Measurements from ENCODE around the gene PLEKHG3. TPM values are rescaled to one million over a fixed set of nuclear protein-coding genes. Genes with fewer than 3 reads are reported as not detected.

PLEKHG3 gene
- total and polyA plus RNA-seq, 10 of the 15 experiments (the other 5 are each of a cell fraction or from before 2014, with no cell fraction given): 0.03 to 0.73 (median 0.07) TPM; not detected in 5

DNA sequence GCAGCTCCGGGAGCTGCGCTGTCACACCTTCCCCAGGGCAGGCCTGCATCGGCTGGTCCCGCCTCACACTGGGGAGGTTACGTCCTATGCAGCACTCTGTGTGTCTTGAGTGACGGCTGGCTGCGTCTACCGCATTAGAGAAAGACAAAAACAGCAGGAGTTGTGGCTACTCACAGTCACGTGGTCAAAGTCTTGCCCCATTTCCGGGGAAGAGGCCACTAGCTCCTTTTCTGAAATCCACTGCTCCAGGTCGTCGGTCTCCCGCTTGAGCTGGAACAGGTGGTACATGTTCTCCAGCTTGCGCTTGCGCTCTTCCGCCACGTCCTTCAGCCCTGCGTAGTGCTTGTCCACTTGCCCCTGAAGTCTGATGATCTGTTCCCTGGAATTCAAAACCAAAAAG, 68.8 kb downstream of the PLEKHG3 start (continued):
- TF ChIP-seq NFYB (IDR thresholded peaks at IDR 0.05; ENCODE audit: insufficient read depth, low read depth, low read length) (no peak), RB1 (IDR thresholded peaks at IDR 0.05; ENCODE audit: borderline replicate concordance) (no peak)

GRCh38 chr14:64773577-64773976, 69.4 kb downstream of the PLEKHG3 start:
- no peaks in the 10 kb centered on the region for H3K4me1 ChIP-seq (ENCODE audit: control insufficient read depth, insufficient read depth, low read length)

GRCh38 chr14:64774272-64774671, 70.0 kb downstream of the PLEKHG3 start:
- no peak overlapping the region for H3K27ac ChIP-seq (ENCODE audit: control insufficient read depth, insufficient read depth)
- no peak overlapping the region for H3K9ac ChIP-seq (ENCODE audit: control insufficient read depth, insufficient read depth, low read length)
- CTCF ChIA-PET: no interaction called here
- POLR2A ChIA-PET: no interaction called here
- H3K27me3 ChIP-seq (replicated peaks in 1 of 2; ENCODE audit: control insufficient read depth in 2 of 2, insufficient read depth in 2 of 2, low read length in 1 of 2): no peaks in the 10 kb centered on the region; a peak in 1 of 4 replicates
- H2AFZ ChIP-seq (ENCODE audit: control insufficient read depth, low read depth, low read length): no peak overlapping the region
- H3K36me3 ChIP-seq (ENCODE audit: control insufficient read depth in 2 of 2, insufficient read depth in 2 of 2, low read length in 1 of 2): no peaks in the 10 kb centered on the region
- H3K4me2 ChIP-seq (ENCODE audit: control insufficient read depth, insufficient read depth): no peak overlapping the region
- BruUV-seq (replicated peaks): no TSS peak
- SMC1A ChIA-PET (ENCODE audit: uncharacterized antibody, unreplicated experiment): no interaction called here
- no peaks in the 10 kb centered on the region; the same call in 2 of the 3 replicates for H3K9me3 ChIP-seq (replicated peaks; ENCODE audit: control insufficient read depth, insufficient read depth, low read length)
- RAD21 ChIA-PET (ENCODE audit: unreplicated experiment): interaction anchor here (0.6 to 2.5 kb wide), 2 partner anchors 9 to 117 kb away, joined by 3 to 13 read pairs; no protein-coding TSS in a partner anchor
- 74% methylated on average over 16 of the region's 16 CpGs for WGBS (ENCODE audit: insufficient coverage, insufficient replicate concordance, low lambda C conversion rate, missing lambda C conversion rate)
- H3K79me2 ChIP-seq (ENCODE audit: control insufficient read depth, insufficient read depth, low read length): no peaks in the 10 kb centered on the region
- TF ChIP-seq RB1 (IDR thresholded peaks at IDR 0.05; ENCODE audit: borderline replicate concordance) (no peak), SMAD5 (IDR thresholded peaks at IDR 0.05; ENCODE audit: low read depth) (no peak), NFXL1 (IDR thresholded peaks at IDR 0.05; ENCODE audit: borderline replicate concordance) (no peak)
- TF ChIP-seq, protein P1, sequence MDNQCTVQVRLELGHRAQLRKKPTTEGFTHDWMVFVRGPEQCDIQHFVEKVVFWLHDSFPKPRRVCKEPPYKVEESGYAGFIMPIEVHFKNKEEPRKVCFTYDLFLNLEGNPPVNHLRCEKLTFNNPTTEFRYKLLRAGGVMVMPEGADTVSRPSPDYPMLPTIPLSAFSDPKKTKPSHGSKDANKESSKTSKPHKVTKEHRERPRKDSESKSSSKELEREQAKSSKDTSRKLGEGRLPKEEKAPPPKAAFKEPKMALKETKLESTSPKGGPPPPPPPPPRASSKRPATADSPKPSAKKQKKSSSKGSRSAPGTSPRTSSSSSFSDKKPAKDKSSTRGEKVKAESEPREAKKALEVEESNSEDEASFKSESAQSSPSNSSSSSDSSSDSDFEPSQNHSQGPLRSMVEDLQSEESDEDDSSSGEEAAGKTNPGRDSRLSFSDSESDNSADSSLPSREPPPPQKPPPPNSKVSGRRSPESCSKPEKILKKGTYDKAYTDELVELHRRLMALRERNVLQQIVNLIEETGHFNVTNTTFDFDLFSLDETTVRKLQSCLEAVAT (IDR thresholded peaks at IDR 0.05): no peak
- in situ Hi-C loops (cut with MboI) (no loop called here), intact Hi-C loops (cut with micrococcal nuclease; ENCODE audit: unreplicated experiment) (no loop called here)
- FAIRE-seq (no peak), DNase-seq (ENCODE audit: low read depth, low spot score) (no peak), ATAC-seq (no peak)
- no peaks in the 10 kb centered on the region for H3K4me1 ChIP-seq (ENCODE audit: control insufficient read depth, insufficient read depth, low read length)
- no peak overlapping the region for H3K4me3 ChIP-seq
- no peaks in the 10 kb centered on the region for H4K20me1 ChIP-seq (ENCODE audit: control insufficient read depth, insufficient read depth)

More at GRCh38 chr14:64773577-64773976, 69.4 kb downstream of the PLEKHG3 start:
- Histone ChIP-seq H3K79me2 (ENCODE audit: control insufficient read depth, insufficient read depth, low read length) (no peaks in the 10 kb centered on the region), H3K9me3 (replicated peaks; ENCODE audit: control insufficient read depth, insufficient read depth, low read length) (no peaks in the 10 kb centered on the region; the same call in 2 of the 3 replicates), H3K27me3 (replicated peaks in 1 of 2; ENCODE audit: control insufficient read depth in 2 of 2, insufficient read depth in 2 of 2, low read length in 1 of 2) (no peaks in the 10 kb centered on the region; a peak in 1 of 4 replicates), H3K4me3 (no peak overlapping the region), H3K4me2 (ENCODE audit: control insufficient read depth, insufficient read depth) (no peak overlapping the region), H3K27ac (ENCODE audit: control insufficient read depth, insufficient read depth) (no peak overlapping the region), H2AFZ (ENCODE audit: control insufficient read depth, low read depth, low read length) (no peak overlapping the region), H3K36me3 (ENCODE audit: control insufficient read depth in 2 of 2, insufficient read depth in 2 of 2, low read length in 1 of 2) (no peaks in the 10 kb centered on the region), H4K20me1 (ENCODE audit: control insufficient read depth, insufficient read depth) (no peaks in the 10 kb centered on the region), H3K9ac (ENCODE audit: control insufficient read depth, insufficient read depth, low read length) (no peak overlapping the region)
- no peak for FAIRE-seq
- in situ Hi-C loops (cut with MboI): no loop called here
- intact Hi-C loops (cut with micrococcal nuclease; ENCODE audit: unreplicated experiment): no loop called here
- no peak for TF ChIP-seq HDGF (IDR thresholded peaks at IDR 0.05)
- TF ChIP-seq CREB1 (IDR thresholded peaks at IDR 0.05; ENCODE audit: low read depth): no peak
- TF ChIP-seq IKZF1 (conservative IDR thresholded peaks at IDR 0.05): no peak
- WGBS (ENCODE audit: insufficient coverage, insufficient replicate concordance, low lambda C conversion rate, missing lambda C conversion rate): 55% methylated on average over 3 of the region's 3 CpGs
- ChIA-PET POLR2A (no interaction called here), SMC1A (ENCODE audit: uncharacterized antibody, unreplicated experiment) (no interaction called here), CTCF (interaction anchor here (0.9 kb wide), 1 partner anchor 136 kb away, joined by 4 read pairs; no protein-coding TSS in a partner anchor), RAD21 (ENCODE audit: unreplicated experiment) (interaction anchor here (1.5 to 2.5 kb wide), 2 partner anchors 12 to 117 kb away, joined by 3 to 13 read pairs; no protein-coding TSS in a partner anchor)
- no peak for ATAC-seq
- BruUV-seq (replicated peaks): no TSS peak
- no peak for DNase-seq (ENCODE audit: low read depth, low spot score)
